ENCODE results near the gene PCDHA6.
"Not testable (repeated sequence)": the region's sequence is repeated elsewhere in the genome, so short reads cannot be mapped to it uniquely, and the experiment has no call there.

PCDHA6 gene

DNA sequence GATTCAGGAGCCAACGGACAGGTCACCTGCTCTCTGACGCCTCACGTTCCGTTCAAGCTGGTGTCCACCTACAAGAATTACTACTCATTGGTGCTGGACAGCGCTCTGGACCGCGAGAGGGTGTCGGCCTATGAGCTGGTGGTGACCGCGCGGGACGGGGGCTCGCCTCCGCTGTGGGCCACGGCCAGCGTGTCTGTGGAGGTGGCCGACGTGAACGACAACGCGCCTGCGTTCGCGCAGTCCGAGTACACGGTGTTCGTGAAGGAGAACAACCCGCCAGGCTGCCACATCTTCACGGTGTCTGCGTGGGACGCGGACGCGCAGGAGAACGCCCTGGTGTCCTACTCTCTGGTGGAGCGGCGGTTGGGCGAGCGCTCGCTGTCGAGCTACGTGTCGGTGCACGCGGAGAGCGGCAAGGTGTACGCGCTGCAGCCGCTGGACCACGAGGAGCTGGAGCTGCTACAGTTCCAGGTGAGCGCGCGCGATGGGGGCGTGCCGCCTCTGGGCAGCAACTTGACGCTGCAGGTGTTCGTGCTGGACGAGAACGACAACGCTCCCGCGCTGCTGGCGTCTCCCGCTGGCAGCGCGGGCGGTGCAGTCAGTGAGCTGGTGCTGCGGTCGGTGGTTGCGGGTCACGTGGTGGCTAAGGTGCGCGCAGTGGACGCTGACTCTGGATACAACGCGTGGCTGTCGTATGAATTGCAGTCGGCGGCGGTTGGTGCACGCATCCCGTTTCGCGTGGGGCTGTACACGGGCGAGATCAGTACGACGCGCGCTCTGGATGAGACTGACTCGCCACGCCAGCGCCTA is 29.6 kb downstream of the PCDHA6 start:
- no peak for DNase-seq

DNA sequence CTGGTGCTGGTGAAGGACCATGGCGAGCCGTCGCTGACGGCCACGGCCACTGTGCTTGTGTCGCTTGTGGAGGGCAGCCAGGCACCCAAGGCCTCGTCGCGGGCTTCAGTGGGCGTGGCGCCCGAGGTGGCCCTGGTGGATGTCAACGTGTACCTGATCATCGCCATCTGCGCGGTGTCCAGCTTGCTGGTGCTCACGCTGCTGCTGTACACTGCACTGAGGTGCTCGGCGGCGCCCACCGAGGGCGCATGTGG is 30.2 kb downstream of the PCDHA6 start:
- DNase-seq = no peak

DNA sequence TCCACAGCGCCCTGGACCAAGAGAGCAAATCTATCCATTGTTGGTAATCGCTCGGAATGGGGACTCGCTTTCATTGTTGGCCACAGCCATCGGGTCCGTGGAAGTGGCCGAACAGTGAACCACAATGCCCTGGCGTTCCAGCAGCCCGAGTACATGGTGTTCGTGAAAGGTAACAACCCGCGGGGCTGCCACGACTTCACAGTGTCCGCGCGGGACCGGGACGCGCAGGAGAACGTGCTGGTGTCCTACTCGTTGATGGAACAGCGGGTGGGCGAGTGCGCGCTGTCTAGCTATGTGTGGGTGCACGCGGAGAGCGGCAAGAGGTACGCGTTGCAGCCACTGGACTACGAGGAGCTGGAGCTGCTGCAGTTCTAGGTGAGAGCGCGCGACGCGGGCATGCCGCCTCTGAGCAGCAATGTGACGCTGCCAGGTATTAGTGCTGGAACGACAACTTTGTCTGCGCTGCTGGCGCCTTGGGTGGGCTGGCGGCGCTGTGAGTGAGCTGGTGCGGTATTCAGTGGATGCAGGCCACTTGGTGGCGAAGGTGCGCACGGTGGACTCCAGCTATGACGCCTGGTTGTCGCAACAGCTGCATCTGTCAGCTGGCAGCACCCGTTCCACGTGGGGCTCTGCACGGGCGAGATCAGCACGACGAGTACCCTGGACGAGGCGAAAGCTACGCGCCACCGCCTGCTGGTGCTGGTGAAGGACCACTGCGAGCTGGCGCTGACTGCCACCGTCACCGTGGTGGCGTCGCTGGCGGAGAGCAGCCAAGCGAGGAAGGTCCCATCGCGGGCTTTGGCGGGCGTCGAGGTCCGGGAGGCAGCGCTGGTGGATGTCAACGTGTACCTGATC is 34.9 kb downstream of the PCDHA6 start:
- no peak for DNase-seq

DNA sequence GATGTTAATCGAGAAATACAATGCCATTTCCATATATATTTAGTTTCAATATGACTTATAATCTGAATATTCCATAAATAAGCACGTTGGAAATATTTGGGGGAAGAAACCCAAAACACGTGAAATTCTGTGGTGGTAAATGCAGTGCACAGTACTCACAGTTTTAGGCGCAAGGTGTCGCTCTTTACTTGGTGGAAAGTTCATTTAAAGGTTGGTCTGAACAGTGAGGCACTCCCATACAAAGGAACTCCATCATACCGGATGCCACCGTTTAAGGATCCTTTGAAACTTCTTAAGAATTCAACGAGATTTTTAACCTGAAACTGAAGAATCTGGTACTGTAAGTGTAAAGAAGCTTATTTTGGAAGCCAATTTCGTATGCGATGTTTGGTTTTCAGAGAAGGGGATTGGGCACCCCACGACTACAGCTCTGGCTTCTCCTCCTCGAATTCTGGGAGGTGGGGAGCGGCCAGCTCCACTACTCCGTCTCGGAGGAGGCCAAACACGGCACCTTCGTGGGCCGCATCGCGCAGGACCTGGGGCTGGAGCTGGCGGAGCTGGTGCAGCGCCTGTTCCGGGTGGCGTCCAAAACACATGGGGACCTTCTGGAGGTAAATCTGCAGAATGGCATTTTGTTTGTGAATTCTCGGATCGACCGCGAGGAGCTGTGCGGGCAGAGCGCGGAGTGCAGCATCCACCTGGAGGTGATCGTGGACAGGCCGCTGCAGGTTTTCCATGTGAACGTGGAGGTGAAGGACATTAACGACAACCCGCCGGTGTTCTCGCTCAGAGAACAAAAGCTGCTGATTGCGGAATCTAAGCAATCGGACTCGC is 41.2 kb downstream of the PCDHA6 start, which contains the start of gene PCDHA11:
Gene PCDHA11 (plus strand): TSS at position 237 of the 834 bp plus-strand sequence. CDS start 147 bp downstream, at position 384.
- DNase-seq = no peak

DNA sequence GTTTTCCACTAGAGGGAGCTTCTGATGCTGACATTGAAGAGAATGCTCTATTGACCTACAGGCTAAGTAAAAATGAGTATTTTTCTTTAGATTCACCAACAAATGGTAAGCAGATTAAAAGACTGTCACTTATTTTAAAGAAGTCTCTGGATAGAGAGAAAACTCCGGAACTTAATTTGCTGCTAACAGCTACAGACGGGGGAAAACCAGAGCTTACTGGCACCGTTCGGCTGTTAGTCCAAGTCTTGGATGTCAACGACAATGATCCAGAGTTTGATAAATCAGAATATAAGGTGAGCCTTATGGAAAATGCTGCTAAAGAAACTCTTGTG is 41.8 kb downstream of the PCDHA6 start:
- no peak for DNase-seq

DNA sequence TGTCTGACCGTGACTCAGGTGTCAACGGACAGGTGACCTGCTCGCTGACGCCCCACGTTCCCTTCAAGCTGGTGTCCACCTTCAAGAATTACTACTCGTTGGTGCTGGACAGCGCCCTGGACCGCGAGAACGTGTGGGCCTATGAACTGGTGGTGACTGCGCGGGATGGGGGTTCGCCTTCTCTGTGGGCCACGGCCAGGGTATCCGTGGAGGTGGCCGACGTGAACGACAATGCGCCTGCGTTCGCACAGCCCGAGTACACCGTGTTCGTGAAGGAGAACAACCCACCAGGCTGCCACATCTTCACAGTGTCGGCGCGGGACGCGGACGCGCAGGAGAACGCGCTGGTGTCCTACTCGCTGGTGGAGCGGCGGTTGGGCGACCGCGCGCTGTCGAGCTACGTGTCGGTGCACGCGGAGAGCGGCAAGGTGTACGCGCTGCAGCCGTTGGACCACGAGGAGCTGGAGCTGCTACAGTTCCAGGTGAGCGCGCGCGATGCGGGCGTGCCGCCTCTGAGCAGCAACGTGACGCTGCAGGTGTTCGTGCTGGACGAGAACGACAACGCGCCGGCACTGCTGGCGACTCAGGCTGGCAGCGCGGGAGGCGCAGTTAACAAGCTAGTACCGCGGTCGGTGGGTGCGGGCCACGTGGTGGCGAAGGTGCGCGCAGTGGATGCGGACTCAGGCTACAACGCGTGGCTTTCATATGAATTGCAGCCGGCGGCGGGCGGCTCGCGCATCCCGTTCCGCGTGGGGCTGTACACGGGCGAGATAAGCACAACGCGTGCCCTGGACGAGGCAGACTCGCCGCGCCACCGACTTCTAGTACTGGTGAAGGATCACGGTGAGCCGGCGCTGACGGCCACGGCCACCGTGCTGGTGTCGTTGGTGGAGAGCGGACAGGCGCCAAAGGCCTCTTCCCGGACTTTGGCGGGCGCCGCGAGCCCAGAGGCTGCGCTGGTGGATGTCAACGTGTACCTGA is 42.8 kb downstream of the PCDHA6 start:
- DNase-seq = no peak

DNA sequence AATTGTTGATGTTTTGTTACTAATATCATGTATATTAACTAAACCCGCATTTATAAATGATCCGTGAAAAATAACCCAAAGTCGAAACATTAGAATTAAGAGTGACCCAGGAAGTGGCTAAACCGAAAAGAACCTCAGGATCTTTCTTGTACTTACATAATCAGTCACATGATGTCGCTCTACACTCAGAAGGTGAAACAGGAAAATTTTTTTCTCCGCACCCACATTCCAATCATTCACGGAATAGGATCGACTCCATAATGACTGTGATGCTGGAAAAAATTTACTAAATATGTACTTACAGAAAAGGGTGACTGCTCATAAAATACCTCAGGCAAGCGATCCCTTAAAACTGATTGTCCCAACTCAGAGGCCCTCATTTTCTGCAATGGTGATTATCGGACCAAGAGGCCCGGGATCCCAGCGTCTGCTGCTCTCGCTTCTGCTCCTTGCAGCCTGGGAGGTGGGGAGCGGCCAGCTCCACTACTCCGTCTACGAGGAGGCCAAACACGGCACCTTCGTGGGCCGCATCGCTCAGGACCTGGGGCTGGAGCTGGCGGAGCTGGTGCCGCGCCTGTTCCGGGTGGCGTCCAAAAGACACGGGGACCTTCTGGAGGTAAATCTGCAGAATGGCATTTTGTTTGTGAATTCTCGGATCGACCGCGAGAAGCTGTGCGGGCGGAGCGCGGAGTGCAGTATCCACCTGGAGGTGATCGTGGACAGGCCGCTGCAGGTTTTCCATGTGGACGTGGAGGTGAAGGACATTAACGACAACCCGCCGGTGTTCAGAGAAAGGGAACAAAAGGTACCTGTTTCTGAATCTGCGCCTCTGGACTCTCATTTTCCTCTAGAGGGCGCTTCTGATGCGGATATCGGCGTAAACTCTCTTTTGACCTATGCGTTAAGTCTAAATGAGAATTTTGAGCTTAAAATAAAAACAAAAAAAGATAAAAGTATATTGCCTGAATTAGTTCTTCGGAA is 47.6 kb downstream of the PCDHA6 start, which contains the start of gene PCDHA12:
Gene PCDHA12 (plus strand): TSS at position 224 of the 981 bp plus-strand sequence. CDS start 165 bp downstream, at position 389.
- no peak for DNase-seq

DNA sequence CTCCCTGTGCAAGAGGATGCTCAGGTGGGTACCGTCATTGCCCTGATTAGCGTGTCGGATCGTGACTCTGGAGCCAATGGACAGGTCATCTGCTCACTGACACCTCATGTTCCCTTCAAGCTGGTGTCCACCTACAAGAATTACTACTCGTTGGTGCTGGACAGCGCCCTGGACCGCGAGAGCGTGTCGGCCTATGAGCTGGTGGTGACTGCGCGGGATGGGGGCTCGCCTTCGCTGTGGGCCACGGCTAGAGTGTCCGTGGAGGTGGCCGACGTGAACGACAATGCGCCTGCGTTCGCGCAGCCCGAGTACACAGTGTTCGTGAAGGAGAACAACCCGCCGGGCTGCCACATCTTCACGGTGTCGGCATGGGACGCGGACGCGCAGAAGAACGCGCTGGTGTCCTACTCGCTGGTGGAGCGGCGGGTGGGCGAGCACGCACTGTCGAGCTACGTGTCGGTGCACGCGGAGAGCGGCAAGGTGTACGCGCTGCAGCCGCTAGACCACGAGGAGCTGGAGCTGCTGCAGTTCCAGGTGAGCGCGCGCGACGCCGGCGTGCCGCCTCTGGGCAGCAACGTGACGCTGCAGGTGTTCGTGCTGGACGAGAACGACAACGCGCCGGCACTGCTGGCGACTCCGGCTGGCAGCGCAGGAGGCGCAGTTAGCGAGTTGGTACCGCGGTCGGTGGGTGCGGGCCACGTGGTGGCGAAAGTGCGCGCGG is 48.9 kb downstream of the PCDHA6 start:
- DNase-seq = not testable (repeated sequence)

DNA sequence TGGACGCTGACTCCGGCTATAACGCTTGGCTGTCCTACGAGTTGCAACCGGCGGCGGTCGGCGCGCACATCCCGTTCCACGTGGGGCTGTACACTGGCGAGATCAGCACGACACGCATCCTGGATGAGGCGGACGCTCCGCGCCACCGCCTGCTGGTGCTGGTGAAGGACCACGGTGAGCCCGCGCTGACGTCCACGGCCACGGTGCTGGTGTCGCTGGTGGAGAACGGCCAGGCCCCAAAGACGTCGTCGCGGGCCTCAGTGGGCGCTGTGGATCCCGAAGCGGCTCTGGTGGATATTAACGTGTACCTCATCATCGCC is 49.5 kb downstream of the PCDHA6 start:
- DNase-seq = no peak
